ENCODE results near the gene FRMD4B. TPM values are rescaled to one million over a fixed set of nuclear protein-coding genes. Genes with fewer than 3 reads are reported as not detected.

The FRMD4B gene
- polyA plus RNA-seq, 2 of the 4 experiments (the other 2 are of a cell fraction): 0.92 to 5.9 TPM

DNA sequence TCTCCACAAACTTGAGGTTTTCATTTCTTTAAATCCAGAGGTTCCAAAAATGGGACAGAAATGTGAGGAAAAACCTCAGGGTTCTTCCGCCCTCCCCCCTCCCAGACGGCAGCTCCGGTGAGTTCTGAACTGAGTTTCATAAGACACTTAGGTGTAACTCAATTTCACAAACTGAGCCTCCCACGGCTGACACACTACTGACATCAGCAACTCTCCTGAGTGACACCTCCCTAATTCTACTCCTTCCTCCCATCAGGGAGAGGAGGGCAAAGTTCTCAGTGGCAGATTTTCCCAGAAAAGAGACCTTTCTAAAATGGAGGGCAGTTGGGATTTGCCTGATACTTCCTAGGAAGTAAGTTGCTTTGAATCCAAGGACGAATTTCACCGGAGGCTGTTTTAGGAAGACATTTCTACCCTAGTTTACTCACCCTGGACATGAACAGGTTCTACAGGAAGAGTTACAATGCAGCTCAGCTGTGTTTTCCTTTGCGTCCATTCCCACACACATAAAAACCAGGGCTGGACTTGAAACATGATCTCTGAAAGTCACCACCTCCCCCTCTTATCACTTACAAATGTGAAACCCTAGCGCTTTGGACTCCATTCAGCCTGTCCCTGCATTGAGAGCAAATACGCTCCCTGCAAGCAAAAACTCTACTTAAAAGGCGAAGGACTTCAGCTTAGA lies 185.4 kb downstream of the FRMD4B start:
- POLR2A ChIA-PET: interaction anchor here (0.5 to 0.6 kb wide), 2 partner anchors 11 to 33 kb away, joined by 3 to 4 read pairs; no protein-coding TSS in a partner anchor
- peak overlapping the region; percentile 56 for H3K4me3 ChIP-seq
- DNase-seq (ENCODE audit: low read depth in 1 of 2, low spot score in 1 of 2) (peak in 1 of 2 experiments; percentile 82), ATAC-seq (peak; percentile 64 to 77), FAIRE-seq (no peak)
- no peaks in the 10 kb centered on the region for H3K9me3 ChIP-seq
- under 1% methylated on average over 10 of the region's 10 CpGs for WGBS (ENCODE audit: missing lambda C conversion rate)
- peaks cover 33% of the 10 kb centered on the region for H3K4me1 ChIP-seq
- CTCF ChIA-PET: interaction anchor here (0.9 to 1.6 kb wide), 2 partner anchors 106 to 109 kb away, joined by 3 to 4 read pairs; no protein-coding TSS in a partner anchor
- H3K4me2 ChIP-seq: peak overlapping the region; percentile 90
- peak overlapping the region; percentile 68 to 79 for H3K27ac ChIP-seq
- no peak for TF ChIP-seq BHLHE40 (IDR thresholded peaks at IDR 0.05; ENCODE audit: low read depth, low read length)
- no peak for TF ChIP-seq KDM1A (IDR thresholded peaks at IDR 0.05; ENCODE audit: low read depth)
- TF ChIP-seq SMC3 (IDR thresholded peaks at IDR 0.05): no peak
- TF ChIP-seq CHD2 (IDR thresholded peaks at IDR 0.05; ENCODE audit: low read length, partially characterized antibody): no peak
- TF ChIP-seq, protein P1, sequence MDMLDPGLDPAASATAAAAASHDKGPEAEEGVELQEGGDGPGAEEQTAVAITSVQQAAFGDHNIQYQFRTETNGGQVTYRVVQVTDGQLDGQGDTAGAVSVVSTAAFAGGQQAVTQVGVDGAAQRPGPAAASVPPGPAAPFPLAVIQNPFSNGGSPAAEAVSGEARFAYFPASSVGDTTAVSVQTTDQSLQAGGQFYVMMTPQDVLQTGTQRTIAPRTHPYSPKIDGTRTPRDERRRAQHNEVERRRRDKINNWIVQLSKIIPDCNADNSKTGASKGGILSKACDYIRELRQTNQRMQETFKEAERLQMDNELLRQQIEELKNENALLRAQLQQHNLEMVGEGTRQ (IDR thresholded peaks at IDR 0.05): no peak
- TF ChIP-seq PHF8 (IDR thresholded peaks at IDR 0.05; ENCODE audit: borderline replicate concordance, low read depth): no peak
- TF ChIP-seq FOXS1 (CRISPR knock-in tag; IDR thresholded peaks at IDR 0.05): no peak
- TF ChIP-seq BCL3 (IDR thresholded peaks at IDR 0.05): no peak
- TF ChIP-seq, protein P2, sequence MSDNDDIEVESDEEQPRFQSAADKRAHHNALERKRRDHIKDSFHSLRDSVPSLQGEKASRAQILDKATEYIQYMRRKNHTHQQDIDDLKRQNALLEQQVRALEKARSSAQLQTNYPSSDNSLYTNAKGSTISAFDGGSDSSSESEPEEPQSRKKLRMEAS (IDR thresholded peaks at IDR 0.05): no peak
- no peak for TF ChIP-seq SREBF2 (IDR thresholded peaks at IDR 0.05)
- no peak for TF ChIP-seq CBX8 (IDR thresholded peaks at IDR 0.05)
- no peak for TF ChIP-seq JUN (IDR thresholded peaks at IDR 0.05)
- TF ChIP-seq CBX2 (IDR thresholded peaks at IDR 0.05; ENCODE audit: borderline replicate concordance, low read depth): no peak
- TF ChIP-seq PBX3 (IDR thresholded peaks at IDR 0.05): no peak
- no peak for TF ChIP-seq EHMT2 (IDR thresholded peaks at IDR 0.05; ENCODE audit: low read depth)
- no peak for TF ChIP-seq POLR2A (IDR thresholded peaks at IDR 0.05; ENCODE audit: low read length)

GRCh38 chr3:69199942-69200341 lies 185.9 kb downstream of the FRMD4B start:
- ChIA-PET CTCF (interaction anchor here (1.3 to 1.6 kb wide), 2 partner anchors 106 to 110 kb away, joined by 3 to 4 read pairs; no protein-coding TSS in a partner anchor), POLR2A (no interaction called here)
- DNase-seq (ENCODE audit: low read depth in 1 of 2, low spot score in 1 of 2) (no peak), FAIRE-seq (no peak), ATAC-seq (peak in 1 of 2 experiments; percentile 41; a peak in 2 of 6 replicates)
- TF ChIP-seq POLR2AphosphoS2 (conservative IDR thresholded peaks at IDR 0.05; ENCODE audit: low read length) (no peak), HOXB5 (CRISPR knock-in tag; IDR thresholded peaks at IDR 0.05) (no peak), BHLHE40 (IDR thresholded peaks at IDR 0.05; ENCODE audit: low read depth, low read length) (no peak), NFE2L2 (conservative IDR thresholded peaks at IDR 0.05; ENCODE audit: low read length) (no peak), EHMT2 (IDR thresholded peaks at IDR 0.05; ENCODE audit: low read depth) (no peak)
- TF ChIP-seq, protein P1 (IDR thresholded peaks at IDR 0.05): no peak
- TF ChIP-seq, protein P3, sequence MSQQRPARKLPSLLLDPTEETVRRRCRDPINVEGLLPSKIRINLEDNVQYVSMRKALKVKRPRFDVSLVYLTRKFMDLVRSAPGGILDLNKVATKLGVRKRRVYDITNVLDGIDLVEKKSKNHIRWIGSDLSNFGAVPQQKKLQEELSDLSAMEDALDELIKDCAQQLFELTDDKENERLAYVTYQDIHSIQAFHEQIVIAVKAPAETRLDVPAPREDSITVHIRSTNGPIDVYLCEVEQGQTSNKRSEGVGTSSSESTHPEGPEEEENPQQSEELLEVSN (IDR thresholded peaks at IDR 0.05; ENCODE audit: borderline replicate concordance, low read depth): no peak
- Histone ChIP-seq H3K4me1 (peaks cover 31% of the 10 kb centered on the region), H3K4me3 (peak overlapping the region; percentile 56), H3K27ac (peak overlapping the region; percentile 68 to 79), H3K4me2 (peak overlapping the region; percentile 90), H3K9me3 (no peaks in the 10 kb centered on the region)
- WGBS (ENCODE audit: missing lambda C conversion rate): 20% methylated on average over 6 of the region's 6 CpGs

All from A549 (cell line).